HG03066 (cell line): ENCODE measurements around the gene HOXD9.

Experiments used
- ATAC-seq: cut with Tn5 transposase; IDR thresholded peaks from one replicate; pipeline ENCODE4 v1.9.1; 2021; ENCODE audit warnings: low read depth; ENCODE audit not compliant: unreplicated experiment

HOXD9 gene

GRCh38 chr2:176150584-176151441 is 28.3 kb downstream of the HOXD9 start:
- no peak for ATAC-seq

GRCh38 chr2:176151442-176152287 is 29.1 kb downstream of the HOXD9 start, which contains the start of gene HOXD4:
HOXD4 (plus strand) TSS chr2:176151550; CDS start chr2:176151634, 84 bp downstream.
- no peak for ATAC-seq

- no peak for ATAC-seq
These were observed 30.0 kb downstream of the HOXD9 start for GRCh38 chr2:176152350-176153181.

- ATAC-seq = no peak
These were observed 32.2 kb downstream of the HOXD9 start for GRCh38 chr2:176154576-176155252.

GRCh38 chr2:176155356-176156044 is 33.0 kb downstream of the HOXD9 start:
- ATAC-seq = no peak

- ATAC-seq = no peak
These were observed 33.8 kb downstream of the HOXD9 start for GRCh38 chr2:176156301-176156806.

GRCh38 chr2:176156807-176157498 is 34.4 kb downstream of the HOXD9 start, which contains the start of gene HOXD3:
HOXD3 (plus strand) TSS chr2:176157307; CDS start chr2:176169115, 11,808 bp downstream.
- ATAC-seq = no peak

- no peak for ATAC-seq
These were observed 35.1 kb downstream of the HOXD9 start for GRCh38 chr2:176157499-176158185.

- no peak for ATAC-seq
These were observed 35.7 kb downstream of the HOXD9 start for GRCh38 chr2:176158186-176158591.

- no peak for ATAC-seq
These were observed 36.5 kb downstream of the HOXD9 start for GRCh38 chr2:176158855-176159662.

- no peak for ATAC-seq
These were observed 37.2 kb downstream of the HOXD9 start for GRCh38 chr2:176159663-176160250.

GRCh38 chr2:176160251-176160985 is 37.9 kb downstream of the HOXD9 start:
- ATAC-seq = no peak

GRCh38 chr2:176160986-176161824 is 38.7 kb downstream of the HOXD9 start:
- no peak for ATAC-seq

- ATAC-seq = no peak
These were observed 39.5 kb downstream of the HOXD9 start for GRCh38 chr2:176161825-176162626.
